HG02943 (cell line): ENCODE measurements around the gene JMY.

Experiments used
- ATAC-seq: cut with Tn5 transposase; IDR thresholded peaks from one replicate; pipeline ENCODE4 v1.9.1; 2021; ENCODE audit warnings: mild to moderate bottlenecking, low read depth, moderate library complexity; ENCODE audit not compliant: unreplicated experiment

The JMY gene

DNA sequence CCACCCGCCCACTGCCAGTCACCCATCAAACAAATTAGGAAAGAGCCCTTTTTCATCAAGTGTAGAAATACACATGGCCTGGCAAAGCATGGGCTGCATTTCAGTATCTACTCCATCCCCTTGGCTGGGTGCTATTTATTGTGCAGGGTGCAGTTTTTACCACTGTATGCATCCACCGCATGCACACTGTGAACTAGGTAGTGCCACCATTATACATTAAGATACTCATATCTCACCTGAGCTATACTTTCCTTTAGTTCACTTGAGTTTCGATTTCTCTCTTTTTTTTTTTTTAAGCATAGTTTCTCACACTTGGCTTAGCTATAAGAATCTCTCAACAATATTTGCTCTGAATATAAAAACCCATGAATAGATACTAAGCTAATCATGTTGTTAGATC, 49.4 kb downstream of the JMY start:
- ATAC-seq: no peak

DNA sequence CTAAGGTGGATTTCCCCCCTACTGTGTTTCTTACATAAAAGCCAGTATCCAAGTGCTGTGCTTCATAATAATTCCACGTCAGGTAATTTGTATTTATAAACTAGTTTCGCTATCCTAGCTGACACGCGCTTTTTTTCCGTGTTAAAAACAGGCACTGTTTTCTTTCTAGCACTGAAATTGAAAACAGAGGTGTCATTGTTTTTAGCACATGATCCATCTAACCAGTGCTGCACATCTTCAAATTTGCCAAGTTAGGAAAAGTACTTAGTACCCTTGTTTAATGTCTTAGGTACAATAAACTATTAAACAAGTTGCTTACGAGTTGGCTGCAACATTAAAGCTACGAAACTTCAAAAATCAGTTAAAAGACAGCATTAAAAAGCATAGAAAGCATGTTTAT, 49.9 kb downstream of the JMY start:
- ATAC-seq: no peak

DNA sequence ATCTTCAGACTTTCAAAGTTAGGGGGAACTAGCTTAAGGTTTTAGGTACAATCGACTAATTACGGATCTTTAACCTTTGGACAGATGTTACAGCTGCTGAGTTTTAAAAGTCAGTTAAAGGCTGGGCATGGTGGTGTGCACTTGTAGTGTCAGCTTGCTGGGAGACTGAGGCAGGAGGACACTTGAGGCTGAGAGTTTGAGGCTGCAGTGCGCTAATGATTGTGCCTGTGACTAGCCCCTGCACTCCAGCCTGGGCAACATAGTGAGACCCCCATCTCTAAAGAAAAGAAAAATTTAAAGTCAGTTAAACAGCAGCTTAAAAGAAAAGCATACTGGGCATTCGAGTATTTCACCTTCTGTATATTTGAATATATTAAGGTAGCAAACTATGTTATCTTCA, 51.4 kb downstream of the JMY start:
- ATAC-seq: no peak

DNA sequence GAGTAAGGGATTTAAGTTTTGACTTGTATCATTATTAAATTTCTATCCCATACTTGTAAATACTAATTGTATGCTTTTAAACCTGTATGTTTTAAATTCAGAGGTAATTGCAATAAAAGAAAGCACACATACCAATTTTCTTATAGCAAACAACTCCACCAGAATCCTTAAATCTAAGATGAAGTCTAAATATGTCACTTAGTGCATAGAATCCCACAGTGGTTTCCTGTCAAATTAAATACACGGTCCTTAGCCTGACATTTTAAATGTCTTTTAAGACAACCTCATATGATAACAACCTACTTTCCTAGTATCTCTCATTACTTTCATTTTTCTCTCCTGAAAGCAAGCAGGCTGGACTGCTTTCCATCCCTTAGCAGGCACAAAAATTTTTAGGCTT, 52.0 kb downstream of the JMY start:
- no peak for ATAC-seq

- ATAC-seq: no peak
These were observed 59.1 kb downstream of the JMY start for GRCh38 chr5:79295029-79295428.

- ATAC-seq: no peak
These were observed 61.7 kb downstream of the JMY start for GRCh38 chr5:79297661-79298060.

- no peak for ATAC-seq
These were observed 65.2 kb downstream of the JMY start for GRCh38 chr5:79301046-79301712.

DNA sequence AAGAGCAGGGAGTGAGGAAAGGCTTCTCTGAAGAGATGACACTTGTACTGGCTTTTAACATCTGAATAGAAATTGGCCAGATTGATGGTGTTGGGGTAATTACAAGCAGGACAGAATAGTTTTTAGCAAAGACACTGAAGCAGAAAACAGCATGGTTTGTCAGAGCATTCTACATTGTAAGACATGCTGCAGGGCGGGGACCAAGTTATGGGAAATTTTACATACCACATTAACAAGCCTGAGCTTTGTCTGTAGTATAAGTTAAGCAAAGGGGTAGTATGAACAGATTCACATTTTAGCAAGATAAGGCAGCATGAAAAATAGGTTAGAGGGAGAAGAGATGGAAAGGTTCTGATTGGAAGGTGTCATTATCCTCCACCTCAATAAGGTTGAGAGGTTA, 66.5 kb downstream of the JMY start:
- no peak for ATAC-seq

DNA sequence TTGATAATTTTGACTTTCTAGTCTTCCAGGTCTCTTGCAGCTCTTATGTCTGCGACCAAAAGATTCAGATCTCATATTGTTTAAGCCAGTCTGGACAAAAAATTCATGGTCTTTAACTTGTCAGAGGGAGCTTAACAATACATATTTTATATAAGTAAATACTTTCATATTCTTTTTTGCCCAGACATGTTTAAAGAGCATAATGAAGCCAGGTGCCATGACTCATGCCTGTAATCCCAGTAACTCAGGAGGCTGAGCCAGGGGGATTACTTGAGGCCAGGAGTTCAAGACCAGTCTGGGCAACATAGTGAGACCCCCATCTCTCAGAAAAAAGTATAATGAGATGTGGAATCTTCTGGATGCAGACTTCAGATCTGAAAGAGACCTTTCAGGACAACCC, 69.8 kb downstream of the JMY start:
- no peak for ATAC-seq

GRCh38 chr5:79318935-79319614, 83.1 kb downstream of the JMY start:
- no peak for ATAC-seq

DNA sequence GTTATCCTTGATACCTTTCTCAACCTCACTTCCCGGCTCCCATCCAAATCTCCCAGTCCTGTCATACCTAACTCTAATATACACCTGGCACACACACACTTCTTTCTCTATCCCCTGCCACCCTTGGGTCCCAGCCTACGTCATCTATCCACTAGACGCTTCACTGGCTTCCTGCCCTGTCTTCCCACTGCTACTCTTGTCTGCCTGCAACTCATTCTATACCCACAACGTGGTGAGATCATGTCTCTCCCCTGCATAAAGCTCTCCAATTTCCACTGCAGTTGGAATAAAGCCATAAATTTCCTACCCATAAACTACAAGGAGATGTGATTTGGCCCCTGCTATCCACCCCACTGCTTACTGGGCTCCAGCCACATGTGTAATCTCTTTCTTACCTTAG, 93.5 kb downstream of the JMY start:
- no peak for ATAC-seq

DNA sequence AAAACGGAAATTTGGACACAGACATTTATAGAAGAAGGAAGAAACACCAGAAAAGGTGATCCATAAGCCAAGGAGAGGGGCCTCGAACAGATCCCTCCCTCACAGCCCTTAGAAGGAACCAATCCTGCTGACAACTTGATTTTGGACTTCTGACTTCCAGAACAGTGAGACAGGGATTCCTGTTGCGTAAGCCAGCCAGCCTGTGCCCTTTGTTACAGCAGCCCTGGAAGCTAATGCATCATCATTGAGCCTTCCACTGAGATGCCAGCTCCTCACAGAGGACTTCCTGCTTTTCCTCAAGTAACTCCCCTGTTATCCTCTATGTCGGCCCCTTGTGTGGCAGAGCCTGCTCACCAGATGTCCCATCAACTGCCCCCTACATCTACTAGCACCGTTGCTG, 94.1 kb downstream of the JMY start:
- no peak for ATAC-seq

GRCh38 chr5:79333852-79334557, 98.1 kb downstream of the JMY start:
- no peak for ATAC-seq

DNA sequence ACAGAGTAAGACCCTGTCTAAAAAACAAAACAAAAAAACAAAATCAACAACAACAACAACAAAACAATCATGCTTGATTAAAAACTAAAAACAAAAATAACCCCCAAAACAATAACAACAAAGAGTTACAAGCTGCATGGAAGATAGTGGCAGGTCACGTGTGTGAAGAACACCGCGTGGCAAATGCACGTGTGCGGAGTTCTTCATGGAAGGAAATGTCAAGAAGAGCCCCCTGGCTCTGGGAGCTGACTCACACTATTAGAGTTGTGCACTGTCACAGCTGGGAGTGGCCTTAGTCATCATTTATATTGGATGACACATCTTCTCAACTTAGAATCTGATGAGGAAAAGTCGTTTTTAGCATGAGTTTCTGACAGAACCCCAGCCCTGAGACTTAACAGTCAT, 110.5 kb downstream of the JMY start:
- no peak for ATAC-seq

DNA sequence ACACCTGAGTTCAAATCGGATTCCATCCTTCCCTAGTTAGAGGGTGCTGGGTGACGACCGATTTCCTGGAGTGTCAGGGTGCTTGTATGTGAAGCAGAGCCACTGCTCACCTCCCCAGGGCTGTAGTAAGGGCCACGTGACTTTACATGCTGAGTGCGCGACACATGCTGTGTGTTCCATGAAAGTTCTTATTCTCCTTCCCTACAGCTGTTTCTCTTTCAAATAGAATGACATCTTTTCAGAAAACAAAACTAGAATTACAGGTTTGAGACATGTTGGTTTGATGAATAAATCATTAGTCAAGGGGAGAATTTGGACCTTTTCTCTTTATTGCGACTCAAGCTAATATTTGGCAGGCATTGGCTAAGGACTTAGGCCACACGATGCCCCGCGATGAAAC, 113.1 kb downstream of the JMY start:
- no peak for ATAC-seq

GRCh38 chr5:79349881-79350280, 114.0 kb downstream of the JMY start:
- no peak for ATAC-seq

- no peak for ATAC-seq
These were observed 121.5 kb downstream of the JMY start for GRCh38 chr5:79357398-79357797.
